H1 (cell line): ENCODE results near the gene NCL. TPM values are rescaled to one million over a fixed set of nuclear protein-coding genes. Genes with fewer than 3 reads are reported as not detected.

ENCODE experiments used
- CTCF ChIA-PET: fragments of 300-600 bp; sonication (Branson Sonifier 250); formaldehyde crosslinking; loops from one replicate; lab custom pipeline; 2021; ENCODE audit not compliant: partially characterized antibody; lab: Charles Lee
- POLR2A ChIA-PET: fragments of 300-600 bp; sonication (Branson Sonifier 250); formaldehyde crosslinking; loops from one replicate; lab custom pipeline; 2021; ENCODE audit warnings: inconsistent platforms; ENCODE audit not compliant: partially characterized antibody; lab: Charles Lee
- DNase-seq, 2 experiments: peaks; one replicate each; pipeline versions ENCODE4 v3.0.0 to v3.0.0-alpha.2; 2010 to 2022; ENCODE audit warnings: low spot score in 2 of 2, low read depth in 1 of 2, mixed read lengths in 1 of 2
- FAIRE-seq: peaks from 2 replicates; lab custom pipeline; 2011; peaks lifted over from hg19 to GRCh38; lab: Jason Lieb, UNC
- H2AFZ ChIP-seq: 2 replicates; pipeline ENCODE4 v1.8.1; 2012; ENCODE audit warnings: low read length, inconsistent platforms
- H2AK5ac ChIP-seq: 2 replicates; pipeline ENCODE4 v1.6.1; 2013; ENCODE audit warnings: low read depth, low read length
- H2BK120ac ChIP-seq: replicated peaks from 2 replicates; pipeline ENCODE3; 2013; ENCODE audit warnings: low read depth, low read length, inconsistent platforms
- H2BK12ac ChIP-seq: 2 replicates; pipeline ENCODE4 v1.6.1; 2013; ENCODE audit warnings: low read depth, low read length
- H2BK15ac ChIP-seq: 2 replicates; pipeline ENCODE4 v1.6.1; 2013; ENCODE audit warnings: low read length
- H2BK20ac ChIP-seq: 2 replicates; pipeline ENCODE4 v1.6.1; 2013; ENCODE audit warnings: low read length
- H2BK5ac ChIP-seq: 2 replicates; pipeline ENCODE4 v1.6.1; 2013; ENCODE audit warnings: low read depth, low read length
- H3K14ac ChIP-seq: 2 replicates; pipeline ENCODE4 v1.6.1; 2013; ENCODE audit warnings: inconsistent platforms; ENCODE audit not compliant: insufficient read length
- H3K18ac ChIP-seq: 2 replicates; pipeline ENCODE4 v1.6.1; 2013; ENCODE audit warnings: low read length; ENCODE audit errors: extremely low read depth
- H3K23ac ChIP-seq: 2 replicates; pipeline ENCODE4 v1.6.1; 2013; ENCODE audit warnings: inconsistent platforms; ENCODE audit not compliant: insufficient read length
- H3K23me2 ChIP-seq: 2 replicates; pipeline ENCODE4 v1.6.1; 2013; ENCODE audit warnings: low read depth, low read length
- H3K27ac ChIP-seq: 2 replicates; pipeline ENCODE4 v1.6.1; 2011; ENCODE audit warnings: low read depth, low read length, inconsistent platforms
- H3K27me3 ChIP-seq, 4 experiments: replicated peaks in 1 of 4; 1 replicate in 1 of 4; 2 replicates in 3 of 4; pipeline versions ENCODE4 v1.6.1 to v1.8.1; 2011 to 2013; ENCODE audit warnings: low read length in 3 of 4, mild to moderate bottlenecking in 3 of 4, inconsistent platforms in 2 of 4, mixed read lengths in 2 of 4, moderate library complexity in 1 of 4; ENCODE audit not compliant: control insufficient read depth in 3 of 4, insufficient read depth in 3 of 4; ENCODE audit errors: extremely low read depth in 1 of 4
- H3K36me3 ChIP-seq, 4 experiments: 2 replicates each; pipeline versions ENCODE4 v1.6.1 to v1.8.1; 2011 to 2013; ENCODE audit warnings: mild to moderate bottlenecking in 4 of 4, low read length in 3 of 4, moderate library complexity in 2 of 4, control low read depth in 1 of 4, inconsistent platforms in 1 of 4; ENCODE audit not compliant: insufficient read depth in 4 of 4, control insufficient read depth in 2 of 4
- H3K4ac ChIP-seq: replicated peaks from 2 replicates; pipeline ENCODE3; 2013; ENCODE audit warnings: low read length, low read depth, mixed read lengths, inconsistent platforms; ENCODE audit not compliant: insufficient read length
- H3K4me1 ChIP-seq, 4 experiments: replicated peaks in 1 of 4; 1 replicate in 1 of 4; 2 replicates in 3 of 4; pipeline versions ENCODE4 v1.6.1 to v1.8.1; 2011 to 2013; ENCODE audit warnings: low read length in 3 of 4, inconsistent platforms in 2 of 4, mixed read lengths in 1 of 4; ENCODE audit not compliant: insufficient read depth in 4 of 4, control insufficient read depth in 3 of 4
- H3K4me2 ChIP-seq, 2 experiments: 2 replicates each; pipeline versions ENCODE4 v1.6.1 to v1.8.1; 2011 to 2013; ENCODE audit warnings: low read depth in 2 of 2, low read length in 2 of 2, control low read depth in 1 of 2, inconsistent platforms in 1 of 2, mild to moderate bottlenecking in 1 of 2; ENCODE audit not compliant: insufficient read depth in 1 of 2
- H3K4me3 ChIP-seq, 4 experiments: fragments of 200-600, 300-600 bp in 1 of 4; sonication (generic), shearing (Covaris generic), sonication (Bioruptor Twin) in 1 of 4; 2 replicates each; pipeline versions ENCODE4 v1.5.1 to v1.8.1; 2011 to 2016; ENCODE audit warnings: low read length in 4 of 4, low read depth in 3 of 4, control low read depth in 2 of 4, inconsistent platforms in 2 of 4, mild to moderate bottlenecking in 2 of 4, mixed read lengths in 1 of 4, moderate library complexity in 1 of 4; ENCODE audit not compliant: insufficient read depth in 2 of 4; ENCODE audit errors: extremely low read depth in 1 of 4
- H3K56ac ChIP-seq: replicated peaks from 2 replicates; pipeline ENCODE3; 2013; ENCODE audit warnings: low read depth, mild to moderate bottlenecking, mixed read lengths, low read length, inconsistent platforms; ENCODE audit not compliant: insufficient read length
- H3K79me1 ChIP-seq: 2 replicates; pipeline ENCODE4 v1.6.1; 2013; ENCODE audit warnings: low read depth, low read length, control low read depth
- H3K79me2 ChIP-seq, 2 experiments: 2 replicates each; pipeline versions ENCODE4 v1.6.1 to v1.8.1; 2012 to 2013; ENCODE audit warnings: low read length in 2 of 2, mild to moderate bottlenecking in 2 of 2, inconsistent platforms in 1 of 2; ENCODE audit not compliant: insufficient read depth in 2 of 2, control insufficient read depth in 1 of 2
- H3K9ac ChIP-seq, 4 experiments: replicated peaks in 1 of 4; 1 replicate in 1 of 4; 2 replicates in 3 of 4; pipeline versions ENCODE4 v1.6.1 to v1.8.1; 2011 to 2013; ENCODE audit warnings: low read depth in 3 of 4, low read length in 3 of 4, control low read depth in 2 of 4, mild to moderate bottlenecking in 2 of 4, moderate library complexity in 2 of 4, inconsistent platforms in 1 of 4; ENCODE audit errors: extremely low read depth in 1 of 4
- H3K9me3 ChIP-seq, 2 experiments: 2 replicates each; pipeline versions ENCODE4 v1.6.1 to v1.8.1; 2012 to 2013; ENCODE audit warnings: mild to moderate bottlenecking in 2 of 2, moderate library complexity in 2 of 2, control low read depth in 1 of 2, inconsistent platforms in 1 of 2, low read depth in 1 of 2, low read length in 1 of 2, mixed read lengths in 1 of 2; ENCODE audit not compliant: insufficient read depth in 2 of 2
- H4K20me1 ChIP-seq, 2 experiments: replicated peaks in 1 of 2; 2 replicates each; pipeline versions ENCODE3 to v1.8.1; 2011 to 2013; ENCODE audit warnings: inconsistent platforms in 2 of 2, low read length in 2 of 2, mild to moderate bottlenecking in 1 of 2; ENCODE audit not compliant: insufficient read depth in 2 of 2, control insufficient read depth in 1 of 2
- H4K5ac ChIP-seq: 2 replicates; pipeline ENCODE4 v1.6.1; 2013; ENCODE audit warnings: low read length, low read depth, mixed read lengths, inconsistent platforms; ENCODE audit not compliant: insufficient read length
- H4K8ac ChIP-seq: 2 replicates; pipeline ENCODE4 v1.8.0; 2013; ENCODE audit warnings: mild to moderate bottlenecking, moderate library complexity, low read length, inconsistent platforms; ENCODE audit not compliant: insufficient read depth; ENCODE audit errors: extremely low read depth
- H4K91ac ChIP-seq: replicated peaks from 2 replicates; pipeline ENCODE3; 2013; ENCODE audit warnings: low read length, mixed read lengths, inconsistent platforms; ENCODE audit not compliant: insufficient read length
- SIX5 ChIP-seq: IDR thresholded peaks from 2 replicates; pipeline ENCODE4 v1.6.1; 2011; ENCODE audit warnings: mild to moderate bottlenecking, low read depth, low read length
- SUZ12 ChIP-seq: fragments of 200-600 bp; sonication (generic); IDR thresholded peaks from 2 replicates; pipeline ENCODE4 v1.6.1; 2012; ENCODE audit warnings: mild to moderate bottlenecking, inconsistent platforms, low read length, moderate library complexity, mixed read lengths
- WGBS, 2 experiments: shearing (Covaris generic) in 1 of 2; methylation state at CpG; one replicate each; pipeline versions ENCODE4 v1.1.6 to v1.1.7; 2013 to 2015; ENCODE audit warnings: low lambda C conversion rate in 2 of 2, mixed read lengths in 2 of 2, inconsistent platforms in 1 of 2, low coverage in 1 of 2, missing lambda C conversion rate in 1 of 2; ENCODE audit not compliant: insufficient replicate concordance in 2 of 2, insufficient coverage in 1 of 2, insufficient read length in 1 of 2; ENCODE audit errors: extremely low coverage in 1 of 2, missing lambda C conversion rate in 1 of 2; 5-methylcytosine and 5-hydroxymethylcytosine counted together
- polyA plus RNA-seq, 7 experiments: library from polyadenylated mRNA; depleted of rRNA in 3 of 7; stranded (reverse) in 5 of 7; unstranded in 2 of 7; fragments of >200 nt in 5 of 7; fragments of 200-250 nt in 2 of 7; gene quantifications; 1 replicate in 5 of 7; 2 replicates in 1 of 7; 4 replicates in 1 of 7; pipeline versions ENCODE4 v1.2.1 to v1.2.3, GENCODE V29; 2011 to 2013; ENCODE audit warnings: missing spikeins in 2 of 7, mixed read lengths in 2 of 7
- total RNA-seq: library from RNA; stranded (reverse); fragmentation: NEBNext Ultra II Directional; extraction: Animal tissue kit (Norgen Biotek cat#: 25700); gene quantifications from 2 replicates; pipeline ENCODE4 v1.2.1, GENCODE V29; 2021

NCL gene
- total and polyA plus RNA-seq, 2 of the 8 experiments (the other 6 are each of a cell fraction or from before 2014, with no cell fraction given), result 61.2 to 1,478 TPM

DNA sequence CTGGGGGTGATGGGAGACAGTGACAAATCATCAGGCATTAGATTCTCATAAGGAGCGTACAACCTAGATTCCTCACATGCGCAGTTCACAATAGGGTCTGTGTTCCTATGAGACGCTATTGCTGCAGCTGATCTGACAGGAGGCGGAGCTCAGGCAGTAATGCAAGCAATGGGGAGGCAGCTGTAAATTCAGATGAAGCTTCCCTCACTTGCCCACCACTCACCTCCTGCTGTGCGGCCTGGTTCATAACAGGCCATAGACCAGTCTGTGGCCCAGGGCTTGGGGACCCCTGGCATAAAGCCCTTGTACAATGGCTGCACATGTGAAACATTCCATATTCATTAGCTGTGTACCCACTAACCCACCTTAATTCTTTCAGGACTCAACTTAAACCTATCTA is 47.9 kb upstream of the NCL start:
- peaks cover 0 to 8% (median 5%) of the 10 kb centered on the region in 4 experiments; a peak in 4 of 7 replicates for H3K4me1 ChIP-seq
- no peak overlapping the region for H3K14ac ChIP-seq
- H3K4me2 ChIP-seq, result no peak overlapping the region
- H2BK20ac ChIP-seq, result no peak overlapping the region
- H3K56ac ChIP-seq, result no peak overlapping the region
- H3K9me3 ChIP-seq, result no peaks in the 10 kb centered on the region
- peaks cover 4% of the 10 kb centered on the region for H3K23me2 ChIP-seq
- FAIRE-seq (no peak), DNase-seq (no peak)
- no peak overlapping the region for H3K23ac ChIP-seq
- H3K4ac ChIP-seq, result no peak overlapping the region
- H2BK15ac ChIP-seq, result no peak overlapping the region
- CTCF ChIA-PET, result interaction anchor here (0.6 to 2.8 kb wide), 5 partner anchors 21 to 108 kb away, joined by 3 to 13 read pairs (median 3); no protein-coding TSS in a partner anchor
- H4K20me1 ChIP-seq, result no peaks in the 10 kb centered on the region
- peaks cover 0 to 3% of the 10 kb centered on the region in 2 experiments; a peak in 2 of 4 replicates for H3K79me2 ChIP-seq
- no peak overlapping the region for H2BK5ac ChIP-seq
- H2BK12ac ChIP-seq, result no peak overlapping the region
- WGBS, 2 experiments, result 84% methylated on average over 5 of the region's 5 CpGs; no CpG with 5 or more reads in 1 of the 2 experiments
- H2AK5ac ChIP-seq, result no peak overlapping the region
- no peaks in the 10 kb centered on the region for H3K79me1 ChIP-seq
- no peak overlapping the region for H4K91ac ChIP-seq
- H2AFZ ChIP-seq, result no peak overlapping the region
- H4K5ac ChIP-seq, result no peak overlapping the region
- peaks cover 0 to 5% (median 2%) of the 10 kb centered on the region in 4 experiments; a peak in 1 of 8 replicates for H3K36me3 ChIP-seq
- H3K27ac ChIP-seq, result no peak overlapping the region
- POLR2A ChIA-PET, result interaction anchor here (0.6 to 5.7 kb wide), 3 partner anchors 13 to 61 kb away, joined by 3 to 54 read pairs (median 3); partner anchors contain the start of gene NCL
- H3K4me3 ChIP-seq, result no peak overlapping the region
- no peaks in the 10 kb centered on the region for H3K27me3 ChIP-seq
- H3K18ac ChIP-seq, result no peak overlapping the region
- no peak overlapping the region for H4K8ac ChIP-seq
- H3K9ac ChIP-seq, result no peak overlapping the region
- H2BK120ac ChIP-seq, result no peak overlapping the region
- TF ChIP-seq SUZ12 (no peak), SIX5 (no peak)
